Smooth muscle cell (in vitro differentiated cells): ENCODE data around the gene PIGL. TPM values are rescaled to one million over a fixed set of nuclear protein-coding genes. Genes with fewer than 3 reads are reported as not detected.
"Not testable (repeated sequence)": the region's sequence is repeated elsewhere in the genome, so short reads cannot be mapped to it uniquely, and the experiment has no call there.

ENCODE experiments used
- DNase-seq: peaks from one replicate; lab custom pipeline; 2025; ENCODE audit not compliant: unreplicated experiment; lab: John Stamatoyannopoulos, UW
- H2AFZ ChIP-seq: fragments of 200-600 bp; sonication (generic); 2 replicates; pipeline ENCODE4 v1.6.0; 2016; ENCODE audit warnings: antibody characterized with exemption, low read depth, mild to moderate bottlenecking
- H3F3A ChIP-seq: fragments of 200-600 bp; sonication (generic); 2 replicates; pipeline ENCODE4 v1.6.0; 2017; ENCODE audit warnings: antibody characterized with exemption, low read depth
- H3K27ac ChIP-seq: fragments of 200-600 bp; sonication (generic); 2 replicates; pipeline ENCODE4 v1.5.1; 2016; ENCODE audit warnings: low read depth, mild to moderate bottlenecking
- H3K27me3 ChIP-seq: fragments of 200-600 bp; sonication (generic); 2 replicates; pipeline ENCODE4 v1.6.1; 2016; ENCODE audit warnings: low read depth, mild to moderate bottlenecking
- H3K36me3 ChIP-seq: fragments of 200-600 bp; sonication (generic); 2 replicates; pipeline ENCODE4 v1.5.1; 2016; ENCODE audit warnings: low read depth
- H3K4me1 ChIP-seq: fragments of 200-600 bp; sonication (generic); 2 replicates; pipeline ENCODE4 v1.5.1; 2016; ENCODE audit warnings: low read depth
- H3K4me2 ChIP-seq: fragments of 200-600 bp; sonication (generic); 2 replicates; pipeline ENCODE4 v1.6.0; 2016; ENCODE audit warnings: mild to moderate bottlenecking
- H3K4me3 ChIP-seq: fragments of 200-600 bp; sonication (generic); 2 replicates; pipeline ENCODE4 v1.5.1; 2016; ENCODE audit warnings: mild to moderate bottlenecking
- H3K79me2 ChIP-seq: fragments of 200-600 bp; sonication (generic); 2 replicates; pipeline ENCODE4 v1.6.0; 2016; ENCODE audit warnings: low read depth, mild to moderate bottlenecking
- H3K9ac ChIP-seq: fragments of 200-600 bp; sonication (generic); 2 replicates; pipeline ENCODE4 v1.6.0; 2016; ENCODE audit warnings: low read depth
- H3K9me3 ChIP-seq: fragments of 200-600 bp; sonication (generic); replicated peaks from 2 replicates; pipeline ENCODE4 v1.5.1; 2016; ENCODE audit warnings: low read depth
- H4K20me1 ChIP-seq: fragments of 200-600 bp; sonication (generic); 2 replicates; pipeline ENCODE4 v1.6.0; 2016; ENCODE audit warnings: low read depth
- CTCF ChIP-seq: fragments of 200-600 bp; sonication (generic); IDR thresholded peaks from 2 replicates; pipeline ENCODE4 v1.5.1; 2017; ENCODE audit warnings: borderline replicate concordance, mild to moderate bottlenecking, antibody characterized with exemption; ENCODE audit not compliant: insufficient read depth, poor library complexity, severe bottlenecking
- WGBS: methylation state at CpG from one replicate; pipeline ENCODE4 v1.1.7; 2016; ENCODE audit warnings: low lambda C conversion rate; 5-methylcytosine and 5-hydroxymethylcytosine counted together
- polyA plus RNA-seq: library from polyadenylated mRNA; unstranded; fragments of >200 nt; fragmentation: Nextera tagmentation; extraction: Ambion mirVana; gene quantifications from 2 replicates; pipeline ENCODE4 v1.2.1, GENCODE V29; 2016
- total RNA-seq: library from RNA; depleted of rRNA; stranded (reverse); fragments of >200 nt; gene quantifications from 2 replicates; pipeline ENCODE4 v1.2.3, GENCODE V29; 2014

PIGL gene
- total and polyA plus RNA-seq, 2 experiments from 2014 or later, result 20.2 to 56.0 TPM

DNA sequence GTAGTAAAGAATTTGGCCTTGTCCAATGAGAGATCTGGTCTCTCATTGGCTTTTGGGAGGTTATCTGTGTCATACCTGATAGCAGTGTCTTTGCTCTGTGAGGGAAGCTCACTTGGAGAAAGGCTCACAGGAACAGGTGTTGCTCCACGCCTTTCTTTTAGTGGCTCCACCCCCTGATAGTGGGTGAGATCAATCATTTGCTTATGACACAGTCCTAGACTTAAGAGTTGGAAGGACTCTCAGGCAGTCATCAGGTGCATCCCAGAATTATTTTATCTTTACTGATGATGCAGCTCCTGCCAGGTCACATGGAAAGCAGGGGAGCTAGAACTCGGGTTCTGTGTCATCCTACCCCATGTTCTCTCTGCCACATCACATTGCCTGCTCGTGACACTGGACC, 76.9 kb downstream of the PIGL start:
- Histone ChIP-seq H4K20me1 (no peaks in the 10 kb centered on the region), H2AFZ (no peak overlapping the region), H3K79me2 (no peaks in the 10 kb centered on the region), H3K27ac (no peak overlapping the region), H3F3A (peaks cover under 1% of the 10 kb centered on the region), H3K4me3 (no peak overlapping the region), H3K4me2 (no peak overlapping the region), H3K4me1 (peaks cover 5% of the 10 kb centered on the region), H3K27me3 (no peaks in the 10 kb centered on the region), H3K9ac (no peak overlapping the region), H3K36me3 (no peaks in the 10 kb centered on the region), H3K9me3 (no peaks in the 10 kb centered on the region)
- DNase-seq, result no peak
- no peak for TF ChIP-seq CTCF
- WGBS, result 98% methylated on average over 3 of the region's 3 CpGs

DNA sequence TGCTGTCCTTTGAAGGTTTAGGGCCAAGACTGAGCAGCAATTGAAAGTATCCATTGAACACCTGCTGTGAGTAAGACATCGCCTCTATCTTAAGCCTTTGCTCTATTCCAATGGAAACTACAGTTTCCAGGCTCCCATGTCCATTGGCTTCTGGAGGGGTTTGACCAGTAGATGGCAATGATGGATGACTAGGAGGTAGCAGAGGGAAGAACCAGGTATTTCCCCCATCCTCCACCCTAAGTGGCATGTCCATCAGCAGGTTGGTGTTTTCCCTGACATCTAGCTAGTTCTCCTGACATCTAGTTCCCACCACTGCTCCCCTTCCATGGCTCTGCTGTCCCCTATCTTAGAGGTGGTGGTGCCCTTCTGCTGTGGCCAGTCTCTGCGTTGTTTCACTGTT, 77.5 kb downstream of the PIGL start:
- WGBS, result 100% methylated on average over 2 of the region's 2 CpGs
- H2AFZ ChIP-seq, result no peak overlapping the region
- H3K79me2 ChIP-seq, result no peaks in the 10 kb centered on the region
- no peak overlapping the region for H3K4me3 ChIP-seq
- H3K27ac ChIP-seq, result no peak overlapping the region
- no peaks in the 10 kb centered on the region for H3K9me3 ChIP-seq
- DNase-seq, result no peak
- no peak overlapping the region for H3K9ac ChIP-seq
- H4K20me1 ChIP-seq, result no peaks in the 10 kb centered on the region
- H3K4me2 ChIP-seq, result no peak overlapping the region
- H3F3A ChIP-seq, result no peaks in the 10 kb centered on the region
- TF ChIP-seq CTCF, result no peak
- H3K4me1 ChIP-seq, result peaks cover 5% of the 10 kb centered on the region
- H3K36me3 ChIP-seq, result no peaks in the 10 kb centered on the region
- H3K27me3 ChIP-seq, result no peaks in the 10 kb centered on the region

DNA sequence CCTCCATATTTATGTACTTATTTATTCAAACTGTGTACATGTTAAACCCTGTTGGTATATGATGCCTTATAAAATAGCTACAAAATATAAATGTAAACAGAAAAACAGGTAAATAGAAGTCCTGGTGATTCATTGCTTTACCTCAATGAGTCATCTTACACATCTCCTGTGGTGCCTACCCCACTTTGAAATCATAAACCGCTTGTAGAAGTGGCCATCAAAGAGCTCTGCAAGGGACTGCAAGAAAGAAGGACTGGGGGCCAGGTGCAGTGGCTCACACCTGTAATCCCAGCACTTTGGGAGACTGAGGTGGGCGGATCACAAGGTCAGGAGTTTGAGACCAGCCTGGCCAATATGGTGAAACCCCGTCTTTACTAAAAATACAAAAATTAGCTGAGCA, 79.1 kb downstream of the PIGL start:
- not testable (repeated sequence) for H3F3A ChIP-seq, H2AFZ ChIP-seq, H3K27ac ChIP-seq, DNase-seq, H3K27me3 ChIP-seq, H3K36me3 ChIP-seq, H3K9me3 ChIP-seq, H3K4me1 ChIP-seq, H3K79me2 ChIP-seq, H3K4me2 ChIP-seq, H3K9ac ChIP-seq, H3K4me3 ChIP-seq, H4K20me1 ChIP-seq
- WGBS, result 89% methylated on average over 3 of the region's 3 CpGs

DNA sequence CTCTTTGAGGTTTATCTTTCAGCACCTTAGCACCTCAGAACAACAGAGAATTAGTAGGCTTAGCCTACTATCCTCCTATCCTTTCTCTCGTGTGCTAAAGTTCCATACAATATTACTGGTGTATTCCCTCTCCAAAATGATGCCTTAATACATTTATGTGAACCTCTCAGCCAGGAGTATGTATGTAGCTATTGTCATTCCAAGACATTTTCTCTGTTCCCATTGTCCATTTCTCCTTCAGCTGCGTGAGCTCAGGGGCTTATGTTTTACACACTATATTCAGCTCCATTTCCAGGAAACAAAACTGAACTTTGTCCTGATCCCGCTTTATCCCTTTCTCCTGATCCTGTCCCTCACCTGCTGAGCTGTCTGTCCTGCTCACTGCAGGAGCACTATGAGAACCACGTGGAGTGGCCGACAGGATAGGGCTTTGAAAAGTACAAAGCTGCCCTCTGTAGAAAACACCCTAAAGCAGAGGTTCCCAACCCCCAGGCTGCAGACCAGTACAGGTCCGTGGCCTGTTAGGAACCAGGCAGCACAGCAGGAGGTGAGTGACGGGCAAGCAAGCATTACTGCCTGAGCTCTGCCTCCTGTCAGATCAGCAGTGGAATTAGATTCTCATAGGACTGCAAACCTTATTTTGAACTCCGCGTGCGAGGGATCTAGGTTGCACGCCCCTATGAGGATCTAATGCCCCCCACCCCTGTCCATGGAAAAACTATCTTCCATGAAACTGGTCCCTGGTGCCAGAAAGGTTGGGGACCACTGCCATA, 80.5 kb downstream of the PIGL start:
- Histone ChIP-seq H3K36me3 (no peaks in the 10 kb centered on the region), H3K4me3 (no peak overlapping the region), H4K20me1 (no peaks in the 10 kb centered on the region), H3K27me3 (no peaks in the 10 kb centered on the region), H3K9me3 (no peaks in the 10 kb centered on the region), H3K27ac (no peak overlapping the region), H3K4me2 (no peak overlapping the region), H3K4me1 (peaks cover 5% of the 10 kb centered on the region), H3F3A (peaks cover 9% of the 10 kb centered on the region), H2AFZ (no peak overlapping the region), H3K79me2 (no peaks in the 10 kb centered on the region), H3K9ac (no peak overlapping the region)
- no peak for TF ChIP-seq CTCF
- no peak for DNase-seq
- WGBS, result 86% methylated on average over 11 of the region's 11 CpGs
